Stimulated activated CD8-positive, alpha-beta memory T cell treated with anti-CD3 and anti-CD28 coated beads, Interleukin-7, amount 100 ng/mL, for 1 hour (primary cell): ENCODE measurements around the gene PPM1D.
"Not testable (repeated sequence)": the region's sequence is repeated elsewhere in the genome, so short reads cannot be mapped to it uniquely, and the experiment has no call there.

Source experiments
- DNase-seq, 2 donors: peaks; one replicate each; pipeline ENCODE4 v3.0.0-alpha.2; 2020; ENCODE audit warnings: low read depth in 2 of 2

Gene PPM1D

GRCh38 chr17:60668741-60669140 is 68.7 kb downstream of the PPM1D start:
- not testable (repeated sequence) for DNase-seq

DNA sequence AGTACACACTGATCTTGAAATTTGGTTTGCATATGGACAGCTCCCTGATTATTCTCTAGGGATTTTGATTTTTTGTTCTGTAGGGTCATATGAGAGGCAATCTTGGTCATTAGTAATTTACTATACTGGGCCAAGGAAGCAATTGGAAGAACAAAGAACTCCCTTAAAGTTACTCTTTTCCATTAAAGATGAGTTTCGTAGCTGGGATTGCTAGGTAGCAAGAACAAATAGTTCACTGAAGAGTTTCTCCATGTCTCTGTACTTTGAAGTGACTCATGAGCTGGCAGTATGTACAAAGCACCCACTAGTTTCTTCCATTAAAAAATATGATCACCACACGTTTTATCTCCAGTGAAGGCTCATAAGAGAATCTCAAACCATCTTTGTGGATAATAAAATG is 71.5 kb downstream of the PPM1D start:
- no peak for DNase-seq

DNA sequence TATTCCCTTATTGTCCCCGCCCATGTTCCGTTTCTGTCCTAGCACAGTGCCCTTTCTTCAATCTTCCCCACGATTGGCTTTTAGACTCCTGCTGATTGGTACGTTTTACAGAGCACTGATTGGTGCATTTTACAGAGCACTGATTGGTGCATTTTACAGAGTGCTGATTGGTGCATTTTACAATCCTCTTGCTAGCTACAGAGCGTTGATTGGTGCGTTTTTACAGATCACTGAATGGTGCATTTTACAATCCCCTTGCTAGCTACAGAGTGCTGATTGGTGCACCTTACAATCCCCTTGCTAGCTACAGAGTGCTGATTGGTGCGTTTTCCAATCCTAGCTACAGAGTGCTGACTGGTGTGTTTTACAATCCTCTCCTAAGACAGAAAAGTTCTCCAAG is 74.6 kb downstream of the PPM1D start:
- DNase-seq = not testable (repeated sequence)

DNA sequence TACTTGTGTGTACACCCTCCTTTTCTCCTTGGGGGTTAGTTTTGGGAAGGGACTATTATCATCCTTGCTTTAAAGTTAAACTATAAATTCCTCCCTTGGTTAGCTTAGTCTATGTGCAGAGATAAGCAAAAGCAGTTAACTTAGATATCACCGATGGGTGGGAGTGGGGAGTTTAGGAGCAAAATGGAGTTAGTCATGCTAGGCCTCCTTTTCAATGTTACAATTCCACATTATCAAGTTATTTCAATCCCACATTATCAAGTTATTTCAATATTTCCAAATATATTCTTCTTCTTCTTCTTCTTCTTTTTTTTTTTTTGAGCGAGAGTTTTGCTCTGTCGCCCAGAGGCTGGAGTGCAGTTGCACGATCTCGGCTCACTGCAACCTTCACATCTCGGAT is 76.0 kb downstream of the PPM1D start:
- no peak for DNase-seq

DNA sequence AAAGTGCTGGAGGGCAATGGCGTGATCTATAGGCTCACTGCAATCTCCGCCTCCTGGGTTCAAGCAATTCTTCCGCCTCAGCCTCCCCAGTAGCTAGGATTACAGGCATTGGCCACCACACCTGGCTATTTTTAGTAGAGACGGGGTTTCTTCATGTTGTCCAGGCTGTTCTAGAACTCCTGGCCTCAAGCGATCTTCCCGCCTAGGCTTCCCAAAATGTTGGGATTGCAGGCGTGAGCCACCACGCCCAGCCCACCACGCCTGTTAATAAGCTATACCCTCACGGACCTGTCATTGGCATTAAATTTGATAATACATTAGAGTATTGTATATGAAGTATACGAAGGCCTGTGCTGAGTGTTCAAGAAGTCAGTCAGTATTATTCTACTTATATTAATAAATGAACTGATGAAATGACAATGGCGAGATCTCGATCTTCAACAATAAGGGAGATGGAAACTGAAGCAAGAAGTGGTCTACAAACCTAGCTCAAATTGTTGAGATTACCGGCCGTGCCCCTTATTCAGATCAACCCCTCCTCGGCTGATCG is 76.8 kb downstream of the PPM1D start:
- DNase-seq = no peak

GRCh38 chr17:60677308-60678117 is 77.5 kb downstream of the PPM1D start, which contains the start of gene BCAS3:
BCAS3 (plus strand) TSS chr17:60677851.
- peak; percentile 85 to 91 for DNase-seq

DNA sequence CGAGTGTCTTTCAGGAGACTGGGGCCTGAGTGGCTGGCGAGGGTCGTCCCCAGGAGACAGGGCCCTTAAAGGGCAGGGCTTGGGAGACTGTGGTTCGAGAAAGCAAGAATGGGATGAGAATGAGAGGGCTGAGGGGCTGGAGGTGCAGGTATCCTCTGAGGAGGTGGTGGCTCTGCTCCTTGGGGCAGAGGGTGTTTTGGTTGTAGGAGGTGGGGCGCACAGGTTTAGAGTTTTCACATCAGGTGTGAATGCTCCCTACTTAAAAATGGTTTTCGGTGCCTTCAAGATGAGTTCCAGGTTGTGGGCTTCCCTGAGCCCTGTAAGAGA is 78.1 kb downstream of the PPM1D start:
- no peak for DNase-seq

- DNase-seq = no peak
Observed at GRCh38 chr17:60679287-60679686, 79.3 kb downstream of the PPM1D start.

- no peak for DNase-seq
Observed at GRCh38 chr17:60680754-60681153, 80.8 kb downstream of the PPM1D start.

- DNase-seq = no peak
Observed at GRCh38 chr17:60685437-60685836, 85.4 kb downstream of the PPM1D start.

- DNase-seq = no peak
Observed at GRCh38 chr17:60695960-60696359, 96.0 kb downstream of the PPM1D start.

DNA sequence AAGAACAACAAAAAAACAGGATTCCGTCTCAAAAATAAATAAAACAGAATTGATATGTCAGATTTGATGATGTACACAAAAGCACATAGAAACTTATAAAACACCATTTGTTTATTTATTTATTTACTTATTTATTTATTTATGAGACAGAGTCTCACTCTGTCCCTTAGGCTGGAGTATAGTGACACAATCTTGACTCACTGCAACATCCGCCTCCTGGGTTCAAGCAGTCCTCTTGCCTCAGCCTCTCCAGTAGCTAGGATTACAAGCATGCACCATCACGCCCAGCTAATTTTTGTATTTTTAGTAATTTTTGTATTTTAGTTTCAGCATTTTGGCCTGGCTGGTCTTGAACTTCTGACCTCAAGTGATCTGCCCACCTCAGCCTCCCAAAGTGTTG is 99.1 kb downstream of the PPM1D start:
- DNase-seq = no peak

GRCh38 chr17:60704170-60704569 is 104.2 kb downstream of the PPM1D start:
- no peak for DNase-seq

GRCh38 chr17:60712675-60713074 is 112.7 kb downstream of the PPM1D start:
- no peak for DNase-seq

DNA sequence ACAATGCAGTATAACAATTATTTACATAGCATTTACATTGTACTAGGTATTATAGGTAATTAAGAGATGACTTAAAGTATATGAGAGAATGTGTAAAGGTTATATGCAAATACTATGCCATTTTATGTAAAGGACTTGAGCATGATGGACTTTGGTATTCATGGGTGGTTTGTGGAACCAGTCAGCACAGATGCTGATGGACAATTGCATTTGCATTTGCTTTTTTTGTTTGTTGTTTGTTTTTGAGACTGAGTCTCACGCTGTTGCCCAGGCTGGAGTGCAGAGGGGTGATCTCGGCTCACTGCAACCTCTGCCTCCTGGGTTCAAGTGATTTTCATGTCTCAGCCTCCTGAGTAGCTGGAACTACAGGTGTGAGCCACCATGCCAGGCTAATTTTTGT is 113.6 kb downstream of the PPM1D start:
- DNase-seq = no peak
